SK-N-SH (cell line): ENCODE results near the gene IDUA. TPM values are rescaled to one million over a fixed set of nuclear protein-coding genes. Genes with fewer than 3 reads are reported as not detected.
"Not testable (repeated sequence)": the region's sequence is repeated elsewhere in the genome, so short reads cannot be mapped to it uniquely, and the experiment has no call there.

Experiments used
- CTCF ChIA-PET: fragments of 300-600, 350-600 bp; formaldehyde crosslinking; extraction: SDS; loops from one replicate; lab custom pipeline; 2021; lab: Yijun Ruan, JAX
- POLR2A ChIA-PET: fragments of 350-600 bp; sonication (Branson Sonifier 250); formaldehyde crosslinking; extraction: SDS; loops from one replicate; lab custom pipeline; 2020; ENCODE audit warnings: antibody characterized with exemption, inconsistent platforms; lab: Yijun Ruan, JAX
- DNase-seq: peaks from one replicate; pipeline ENCODE4 v3.0.0; 2012
- H2AFZ ChIP-seq: fragments of 200-600 bp; sonication (generic); 2 replicates; pipeline ENCODE4 v1.8.1; 2016; ENCODE audit warnings: antibody characterized with exemption, mild to moderate bottlenecking, low read depth
- H3F3A ChIP-seq: fragments of 200-600 bp; sonication (generic); replicated peaks from 2 replicates; pipeline ENCODE3; 2016; ENCODE audit warnings: antibody characterized with exemption, mild to moderate bottlenecking; ENCODE audit not compliant: insufficient read depth
- H3K27ac ChIP-seq, 2 experiments: fragments of 200-500 bp in 1 of 2; fragments of 200-600 bp in 1 of 2; sonication (Bioruptor generic) in 1 of 2; sonication (generic), shearing (Covaris generic) in 1 of 2; 2 replicates each; pipeline versions ENCODE4 v1.5.1 to v1.6.1; 2014 to 2016; ENCODE audit warnings: low read depth in 2 of 2, inconsistent platforms in 1 of 2, low read length in 1 of 2, mild to moderate bottlenecking in 1 of 2, mixed read lengths in 1 of 2
- H3K27me3 ChIP-seq: fragments of 200-600 bp; sonication (generic), shearing (Covaris generic); 2 replicates; pipeline ENCODE4 v1.6.1; 2016; ENCODE audit warnings: mixed run types; ENCODE audit not compliant: insufficient read depth
- H3K36me3 ChIP-seq, 2 experiments: fragments of 200-500 bp in 1 of 2; fragments of 200-600 bp in 1 of 2; sonication (Bioruptor generic) in 1 of 2; sonication (generic) in 1 of 2; replicated peaks in 1 of 2; 2 replicates each; pipeline versions ENCODE3 to v1.5.1; 2014 to 2016; ENCODE audit warnings: low read length in 1 of 2, mild to moderate bottlenecking in 1 of 2; ENCODE audit not compliant: insufficient read depth in 2 of 2, control insufficient read depth in 1 of 2
- H3K4me1 ChIP-seq, 2 experiments: fragments of 200-500 bp in 1 of 2; fragments of 200-600 bp in 1 of 2; sonication (Bioruptor generic) in 1 of 2; sonication (generic), shearing (Covaris generic) in 1 of 2; 2 replicates each; pipeline versions ENCODE4 v1.5.1 to v1.6.1; 2014 to 2016; ENCODE audit warnings: low read depth in 1 of 2, low read length in 1 of 2, mixed run types in 1 of 2; ENCODE audit not compliant: insufficient read depth in 2 of 2, control insufficient read depth in 1 of 2
- H3K4me2 ChIP-seq: fragments of 200-600 bp; sonication (generic), shearing (Covaris generic); 2 replicates; pipeline ENCODE4 v1.6.1; 2017; ENCODE audit warnings: mixed run types
- H3K4me3 ChIP-seq, 2 experiments: fragments of 200-500 bp in 1 of 2; fragments of 200-600 bp in 1 of 2; sonication (Bioruptor generic) in 1 of 2; sonication (generic), shearing (Covaris generic) in 1 of 2; 2 replicates each; pipeline versions ENCODE4 v1.5.1 to v1.8.1; 2014 to 2016; ENCODE audit warnings: low read depth in 2 of 2, inconsistent platforms in 1 of 2, low read length in 1 of 2, mild to moderate bottlenecking in 1 of 2, mixed read lengths in 1 of 2, moderate library complexity in 1 of 2
- H3K79me2 ChIP-seq: fragments of 200-600 bp; sonication (generic); 2 replicates; pipeline ENCODE4 v1.8.1; 2017; ENCODE audit warnings: mild to moderate bottlenecking; ENCODE audit not compliant: insufficient read depth
- H3K9ac ChIP-seq: fragments of 200-600 bp; sonication (generic); 2 replicates; pipeline ENCODE4 v1.6.1; 2017; ENCODE audit warnings: mixed run types
- H3K9me2 ChIP-seq: fragments of 200-600 bp; sonication (generic); 2 replicates; pipeline ENCODE4 v1.6.1; 2017; ENCODE audit warnings: mixed run types
- H3K9me3 ChIP-seq: fragments of 200-600 bp; sonication (generic); 2 replicates; pipeline ENCODE4 v1.6.1; 2017; ENCODE audit warnings: mixed run types, mild to moderate bottlenecking, moderate library complexity
- H4K20me1 ChIP-seq: fragments of 200-600 bp; sonication (generic); 2 replicates; pipeline ENCODE4 v1.6.1; 2017; ENCODE audit warnings: mild to moderate bottlenecking, mixed run types; ENCODE audit not compliant: insufficient read depth
- CHD2 ChIP-seq: fragments of 150-350 bp; IDR thresholded peaks from 2 replicates; pipeline ENCODE4 v1.6.1; 2018; ENCODE audit warnings: low read length; ENCODE audit not compliant: partially characterized antibody
- EP300 ChIP-seq, 2 experiments: IDR thresholded peaks; 2 replicates each; pipeline versions ENCODE4 v1.4.0 to v1.6.1; 2012; ENCODE audit warnings: borderline replicate concordance in 1 of 2, low read depth in 1 of 2, low read length in 1 of 2
- EZH2phosphoT487 ChIP-seq: fragments of 200-600 bp; sonication (generic); IDR thresholded peaks from 2 replicates; pipeline ENCODE4 v1.6.1; 2017; ENCODE audit warnings: low read depth, mixed run types, mild to moderate bottlenecking, antibody characterized with exemption, moderate library complexity, borderline replicate concordance
- FOXM1 ChIP-seq: IDR thresholded peaks from 2 replicates; pipeline ENCODE4 v1.4.0; 2012; ENCODE audit warnings: low read depth, mild to moderate bottlenecking
- GABPA ChIP-seq: IDR thresholded peaks from 2 replicates; pipeline ENCODE4 v1.4.0; 2012; ENCODE audit warnings: low read depth, mild to moderate bottlenecking
- JUND ChIP-seq: IDR thresholded peaks from 2 replicates; pipeline ENCODE4 v1.4.0; 2012
- MEF2A ChIP-seq: IDR thresholded peaks from 2 replicates; pipeline ENCODE4 v1.4.0; 2012; ENCODE audit warnings: low read depth, borderline replicate concordance
- MXI1 ChIP-seq: IDR thresholded peaks from 2 replicates; pipeline ENCODE4 v1.6.1; 2012; ENCODE audit warnings: mild to moderate bottlenecking, low read depth, low read length, improper control_type of control experiment
- POLR2AphosphoS5 ChIP-seq: IDR thresholded peaks from 2 replicates; pipeline ENCODE4 v1.6.1; 2012; ENCODE audit warnings: low read depth, low read length
- RAD21 ChIP-seq: IDR thresholded peaks from 2 replicates; pipeline ENCODE4 v1.6.1; 2012; ENCODE audit warnings: mild to moderate bottlenecking, low read length
- RCOR1 ChIP-seq: fragments of 150-350 bp; IDR thresholded peaks from 2 replicates; pipeline ENCODE4 v1.6.1; 2017; ENCODE audit warnings: antibody characterized with exemption, low read length
- RFX5 ChIP-seq: IDR thresholded peaks from 2 replicates; pipeline ENCODE4 v1.6.1; 2012; ENCODE audit warnings: mild to moderate bottlenecking, improper control_type of control experiment, low read length
- SMC3 ChIP-seq: IDR thresholded peaks from 2 replicates; pipeline ENCODE4 v1.6.1; 2012; ENCODE audit warnings: low read depth, low read length, improper control_type of control experiment
- TAF1 ChIP-seq: IDR thresholded peaks from 2 replicates; pipeline ENCODE4 v1.6.1; 2012; ENCODE audit warnings: low read depth, mild to moderate bottlenecking, low read length, moderate library complexity, borderline replicate concordance
- TCF12 ChIP-seq: IDR thresholded peaks from 2 replicates; pipeline ENCODE4 v1.4.0; 2012
- WGBS: methylation state at CpG from one replicate; pipeline ENCODE4 v1.1.6; 2017; ENCODE audit warnings: low lambda C conversion rate; 5-methylcytosine and 5-hydroxymethylcytosine counted together
- polyA plus RNA-seq, 3 experiments: library from polyadenylated mRNA; depleted of rRNA; stranded (reverse); fragments of >200 nt; gene quantifications; 2 replicates each; pipeline ENCODE4 v1.2.3, GENCODE V29; 2012
- TF ChIP-seq, protein P1 (sequence below): IDR thresholded peaks from 2 replicates; pipeline ENCODE4 v1.4.0; 2012; ENCODE audit warnings: low read depth

IDUA gene
- polyA plus RNA-seq, 1 of the 3 experiments (the other 2 are of a cell fraction), result 24.4 TPM

DNA sequence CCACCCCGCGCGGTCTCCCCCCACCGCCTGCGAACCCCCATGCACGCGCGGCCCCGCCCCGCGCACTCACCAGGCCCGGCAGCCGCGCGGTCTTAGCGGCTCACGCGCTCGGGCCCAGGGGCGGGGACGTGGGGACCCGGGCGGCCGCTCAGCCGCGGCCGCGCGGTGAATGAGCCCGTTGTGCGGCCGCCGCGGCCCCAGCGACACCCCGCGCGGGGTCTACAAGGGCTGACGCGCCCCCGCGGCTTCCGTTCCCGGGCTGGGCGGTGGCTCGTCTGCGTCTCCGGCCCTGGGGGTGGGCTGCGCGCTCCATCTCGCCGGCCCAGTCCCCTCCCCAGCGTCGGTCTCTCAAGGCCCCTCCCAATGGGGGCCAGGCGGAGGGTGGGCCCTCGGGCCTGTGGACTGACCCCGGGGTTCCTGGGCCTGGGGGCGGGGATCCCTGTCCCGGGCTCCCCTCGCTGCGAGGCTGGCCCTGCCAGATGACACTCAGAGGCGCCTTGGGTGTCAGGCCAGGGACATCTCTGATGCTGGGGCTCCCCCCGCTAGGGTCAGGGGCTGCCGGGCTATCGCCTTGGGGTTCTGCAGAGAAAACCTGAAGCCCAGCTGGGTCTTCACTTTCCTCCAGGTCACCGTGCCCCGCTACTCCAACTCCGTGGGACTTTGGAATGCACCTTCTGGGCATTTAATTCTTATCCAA is 10.7 kb downstream of the IDUA start:
- TF ChIP-seq EZH2phosphoT487 (0 out of 2 replicates have a peak, but pooled peaks have one; percentile 62), TAF1 (no peak), MXI1 (no peak)
- POLR2A ChIA-PET, result no interaction called here
- no peaks in the 10 kb centered on the region for H3K79me2 ChIP-seq
- H3K4me2 ChIP-seq, result peak overlapping the region; percentile 69; the same call in 1 of the 2 replicates
- no peak overlapping the region for H3K27ac ChIP-seq
- H4K20me1 ChIP-seq, result peaks cover 14% of the 10 kb centered on the region; the same call in 1 of the 2 replicates
- H2AFZ ChIP-seq, result no peak overlapping the region
- peaks cover 0 to 1% of the 10 kb centered on the region in 2 experiments for H3K36me3 ChIP-seq
- peaks cover 15% of the 10 kb centered on the region for H3K27me3 ChIP-seq
- 10% methylated on average over 3 of the region's 68 CpGs for WGBS
- no peak overlapping the region for H3K9ac ChIP-seq
- DNase-seq, result peak; percentile 85
- H3K4me1 ChIP-seq, result no peaks in the 10 kb centered on the region; a peak in 1 of 4 replicates
- peak overlapping the region; percentile 29 to 33; a peak in 3 of 4 replicates for H3K4me3 ChIP-seq
- no peaks in the 10 kb centered on the region for H3F3A ChIP-seq
- no peaks in the 10 kb centered on the region for H3K9me2 ChIP-seq
- no peaks in the 10 kb centered on the region for H3K9me3 ChIP-seq
- CTCF ChIA-PET, result interaction anchor here (0.9 to 1.6 kb wide), 2 partner anchors 10 to 255 kb away, joined by 3 to 11 read pairs; partner anchors contain the start of gene IDUA

DNA sequence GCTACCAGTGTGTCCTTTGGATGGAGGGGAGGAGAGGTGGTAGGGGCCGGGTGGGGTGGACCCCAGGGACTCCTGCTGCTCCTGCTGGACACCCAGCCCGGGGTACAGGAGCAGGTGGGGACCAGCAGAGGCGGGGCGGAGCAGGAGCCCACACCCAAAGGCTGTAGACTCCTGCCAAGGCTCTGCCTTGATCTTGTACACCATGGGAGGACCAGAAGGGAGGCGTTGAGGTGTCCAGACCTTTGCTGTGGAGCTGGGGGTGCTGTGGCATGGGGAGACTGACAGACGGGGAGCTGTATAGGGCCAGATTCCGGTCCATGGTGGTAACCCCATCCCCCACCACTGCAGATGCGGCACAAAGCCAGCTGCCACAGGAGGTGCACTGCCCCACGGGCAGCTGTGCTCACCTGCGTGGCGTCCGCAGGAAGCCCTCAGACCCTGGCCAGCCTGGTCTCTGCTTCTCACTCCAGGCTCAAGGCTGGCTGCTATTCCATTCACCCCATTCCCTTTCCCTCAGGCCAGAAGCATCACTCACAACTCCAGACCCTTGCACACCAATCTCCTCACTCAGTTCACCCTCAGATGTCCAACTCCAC is 11.3 kb downstream of the IDUA start:
- H3K27ac ChIP-seq, result no peak overlapping the region
- H3K9me2 ChIP-seq, result no peaks in the 10 kb centered on the region
- no peaks in the 10 kb centered on the region; a peak in 1 of 4 replicates for H3K4me1 ChIP-seq
- H3K4me2 ChIP-seq, result 0 out of 2 replicates have a peak overlapping the region, but pooled peaks have one; percentile 69
- H4K20me1 ChIP-seq, result peaks cover 14% of the 10 kb centered on the region; the same call in 1 of the 2 replicates
- 50% methylated on average over 5 of the region's 12 CpGs for WGBS
- no peak overlapping the region for H2AFZ ChIP-seq
- H3K4me3 ChIP-seq, result no peak overlapping the region
- no peaks in the 10 kb centered on the region for H3K79me2 ChIP-seq
- ChIA-PET CTCF (interaction anchor here (0.9 to 1.6 kb wide), 4 partner anchors 11 to 395 kb away, joined by 3 to 11 read pairs (median 3); partner anchors contain the start of gene IDUA), POLR2A (interaction anchor here (1.2 kb wide), 1 partner anchor 11 kb away, joined by 4 read pairs; no protein-coding TSS in a partner anchor)
- no peaks in the 10 kb centered on the region for H3K36me3 ChIP-seq
- no peak overlapping the region for H3K9ac ChIP-seq
- no peaks in the 10 kb centered on the region for H3F3A ChIP-seq
- H3K27me3 ChIP-seq, result peaks cover 19% of the 10 kb centered on the region
- TF ChIP-seq FOXM1 (no peak), TCF12 (no peak), EP300 (IDR thresholded peaks at IDR 0.05; ENCODE audit: borderline replicate concordance in 1 of 2, low read depth in 1 of 2, low read length in 1 of 2) (no peak), RCOR1 (no peak), SMC3 (no peak), JUND (no peak), POLR2AphosphoS5 (no peak), GABPA (no peak), RFX5 (no peak), TAF1 (no peak), RAD21 (no peak), CHD2 (no peak), MEF2A (no peak)
- TF ChIP-seq, protein P1, sequence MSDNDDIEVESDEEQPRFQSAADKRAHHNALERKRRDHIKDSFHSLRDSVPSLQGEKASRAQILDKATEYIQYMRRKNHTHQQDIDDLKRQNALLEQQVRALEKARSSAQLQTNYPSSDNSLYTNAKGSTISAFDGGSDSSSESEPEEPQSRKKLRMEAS, result no peak
- TF ChIP-seq, all 33 proteins: peak for 0
- peak; percentile 45 for DNase-seq
- no peaks in the 10 kb centered on the region for H3K9me3 ChIP-seq

DNA sequence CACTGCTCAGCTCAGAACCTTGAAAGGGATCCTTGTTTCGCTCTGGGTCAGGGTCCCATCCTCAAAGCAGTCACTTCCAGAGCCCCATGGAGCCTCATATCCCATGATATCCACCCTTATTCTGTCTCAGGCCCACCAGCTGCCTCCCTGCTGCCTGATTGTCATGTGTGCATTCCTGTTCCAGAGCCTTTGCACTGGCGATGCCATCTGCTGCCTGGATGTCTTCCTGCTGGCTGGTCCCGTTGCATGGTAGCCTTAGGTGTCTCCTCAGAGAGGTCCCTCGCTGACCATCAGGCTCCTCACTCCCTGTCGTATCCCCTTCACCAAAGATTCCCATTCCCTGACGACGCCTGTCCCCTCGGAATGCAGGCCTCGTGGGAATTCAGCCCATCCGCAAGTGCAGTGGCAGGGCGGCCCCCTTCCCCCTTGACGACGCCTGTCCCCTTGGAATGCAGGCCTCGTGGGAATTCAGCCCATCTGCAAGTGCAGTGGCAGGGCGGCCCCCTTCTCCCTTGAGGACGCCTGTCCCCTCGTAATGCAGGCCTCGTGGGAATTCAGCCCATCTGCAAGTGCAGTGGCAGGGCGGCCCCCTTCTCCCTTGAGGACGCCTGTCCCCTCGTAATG is 12.5 kb downstream of the IDUA start:
- CTCF ChIA-PET, result interaction anchor here (1.0 to 1.6 kb wide), 3 partner anchors 12 to 396 kb away, joined by 3 to 11 read pairs (median 3); partner anchors contain the start of gene IDUA
- H2AFZ ChIP-seq, H3K36me3 ChIP-seq, H3F3A ChIP-seq, H3K4me2 ChIP-seq, H3K4me1 ChIP-seq, H3K9me2 ChIP-seq, DNase-seq, H3K9me3 ChIP-seq, H3K4me3 ChIP-seq, H3K9ac ChIP-seq, H3K79me2 ChIP-seq, H3K27ac ChIP-seq: not testable (repeated sequence)
- POLR2A ChIA-PET, result interaction anchor here (1.2 kb wide), 1 partner anchor 12 kb away, joined by 4 read pairs; no protein-coding TSS in a partner anchor
- WGBS, result 34% methylated on average over 12 of the region's 21 CpGs
- peaks cover 14% of the 10 kb centered on the region; the same call in 1 of the 2 replicates for H4K20me1 ChIP-seq
- H3K27me3 ChIP-seq, result peaks cover 26% of the 10 kb centered on the region
